Peyer's patch (tissue), 4 donors: Measurements from ENCODE around the gene KCNMA1.
A peak's percentile ranks its signal among the peaks of the same experiment; 100 is the strongest.

Experiments
- POLR2A ChIP-seq, 2 donors: fragments of 450-650 bp; IDR thresholded peaks; one replicate each; pipeline ENCODE4 v1.5.1; 2017; ENCODE audit warnings: antibody characterized with exemption in 2 of 2, mild to moderate bottlenecking in 2 of 2, moderate library complexity in 2 of 2
- TF ChIP-seq, protein P1 (sequence below), 6 experiments: fragments of 450-650 bp in 4 of 6; fragments of 200-600 bp in 2 of 6; sonication (generic) in 1 of 6; IDR thresholded peaks; one replicate each; pipeline ENCODE4 v1.5.1; 2017 to 2019; ENCODE audit warnings: antibody characterized with exemption in 6 of 6, mild to moderate bottlenecking in 3 of 6, moderate library complexity in 1 of 6

DNA sequence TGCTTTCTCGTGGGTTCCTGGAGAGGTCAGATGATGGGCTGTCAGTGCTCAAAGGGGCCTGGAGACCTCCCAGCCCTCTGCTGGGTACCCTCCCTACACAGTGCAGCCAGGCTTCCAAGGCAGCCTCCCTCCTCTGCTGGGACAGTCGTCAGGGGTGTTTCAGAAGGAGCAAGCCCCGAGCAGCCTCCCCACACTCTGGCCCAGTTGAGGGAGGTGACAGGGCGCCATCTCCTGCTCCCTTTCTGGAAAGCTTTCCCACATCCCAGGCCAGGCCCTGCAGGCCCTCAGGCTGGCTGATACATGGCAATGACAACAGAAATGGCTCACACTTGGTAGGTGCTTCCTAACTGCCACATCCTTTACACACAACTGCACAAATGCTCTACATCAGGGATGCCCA, 32.1 kb downstream of the KCNMA1 start:
- TF ChIP-seq, protein P1, sequence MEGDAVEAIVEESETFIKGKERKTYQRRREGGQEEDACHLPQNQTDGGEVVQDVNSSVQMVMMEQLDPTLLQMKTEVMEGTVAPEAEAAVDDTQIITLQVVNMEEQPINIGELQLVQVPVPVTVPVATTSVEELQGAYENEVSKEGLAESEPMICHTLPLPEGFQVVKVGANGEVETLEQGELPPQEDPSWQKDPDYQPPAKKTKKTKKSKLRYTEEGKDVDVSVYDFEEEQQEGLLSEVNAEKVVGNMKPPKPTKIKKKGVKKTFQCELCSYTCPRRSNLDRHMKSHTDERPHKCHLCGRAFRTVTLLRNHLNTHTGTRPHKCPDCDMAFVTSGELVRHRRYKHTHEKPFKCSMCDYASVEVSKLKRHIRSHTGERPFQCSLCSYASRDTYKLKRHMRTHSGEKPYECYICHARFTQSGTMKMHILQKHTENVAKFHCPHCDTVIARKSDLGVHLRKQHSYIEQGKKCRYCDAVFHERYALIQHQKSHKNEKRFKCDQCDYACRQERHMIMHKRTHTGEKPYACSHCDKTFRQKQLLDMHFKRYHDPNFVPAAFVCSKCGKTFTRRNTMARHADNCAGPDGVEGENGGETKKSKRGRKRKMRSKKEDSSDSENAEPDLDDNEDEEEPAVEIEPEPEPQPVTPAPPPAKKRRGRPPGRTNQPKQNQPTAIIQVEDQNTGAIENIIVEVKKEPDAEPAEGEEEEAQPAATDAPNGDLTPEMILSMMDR (IDR thresholded peaks at IDR 0.05), result peak in 1 of 6 experiments; percentile 13
- no peak for TF ChIP-seq POLR2A (IDR thresholded peaks at IDR 0.05)
